Measurements from ENCODE around the gene ERG28. TPM values are rescaled to one million over a fixed set of nuclear protein-coding genes. Genes with fewer than 3 reads are reported as not detected.

The ERG28 gene
- total RNA-seq, 1 experiment from 2014 or later: 29.1 TPM

- H2BK120ac ChIP-seq (ENCODE audit: low read depth, low read length, poor library complexity, severe bottlenecking): no peak overlapping the region
- no peak overlapping the region for H4K91ac ChIP-seq (ENCODE audit: insufficient read length, low read depth, low read length)
- H2BK12ac ChIP-seq (ENCODE audit: insufficient read length, low read depth, low read length): no peak overlapping the region
- H3K9ac ChIP-seq (ENCODE audit: extremely low read depth, insufficient read length, low read length): no peak overlapping the region
- DNase-seq: no peak
- Mint-ChIP-seq H3K27ac (no peak overlapping the region), H3K4me3 (no peak overlapping the region), H3K9me3 (peaks cover 2 to 3% of the 10 kb centered on the region in 2 experiments; a peak in 4 of 5 replicates), H3K36me3 (ENCODE audit: insufficient read depth in 1 of 3, low read depth in 3 of 3) (peaks cover 33 to 45% (median 45%) of the 10 kb centered on the region in 3 experiments), H3K27me3 (ENCODE audit: low read depth) (no peaks in the 10 kb centered on the region), H3K4me1 (0 out of 4 replicates have a peak, but pooled peaks cover 0 to 6% of the 10 kb centered on the region in 2 experiments)
- H2BK5ac ChIP-seq (ENCODE audit: insufficient read length, low read length): no peak overlapping the region
- no peak overlapping the region for H3K14ac ChIP-seq (ENCODE audit: insufficient read depth, low read length)
- no peak overlapping the region for H3K27ac ChIP-seq (ENCODE audit: insufficient read length, low read depth, low read length)
- no CpG with 5 or more reads among the region's 2 CpGs for WGBS (ENCODE audit: extremely low coverage, insufficient read length, low lambda C conversion rate)
- H3T11ph ChIP-seq (ENCODE audit: low read length): no peak overlapping the region
- H2AK5ac ChIP-seq (ENCODE audit: insufficient read length, low read length): no peak overlapping the region
- no peak overlapping the region for H4K5ac ChIP-seq (ENCODE audit: insufficient read length, low read depth, low read length)
- no peak overlapping the region for H4K8ac ChIP-seq (replicated peaks; ENCODE audit: insufficient read length, low read depth, low read length)
- no peaks in the 10 kb centered on the region for H3K79me1 ChIP-seq (ENCODE audit: insufficient read depth, low read depth, low read length, poor library complexity, severe bottlenecking)
- no peak overlapping the region for H3K23ac ChIP-seq (ENCODE audit: insufficient read length, low read depth, low read length)
- no peaks in the 10 kb centered on the region for H3K27me3 ChIP-seq (ENCODE audit: insufficient read depth, low read length)
- no peak overlapping the region for H2BK15ac ChIP-seq (ENCODE audit: low read depth, low read length)
- no peaks in the 10 kb centered on the region for H3K9me3 ChIP-seq (ENCODE audit: control insufficient read depth, low read depth, low read length)
- H3K4me1 ChIP-seq (ENCODE audit: insufficient read depth, low read length): no peaks in the 10 kb centered on the region
- no peak overlapping the region for H3K4me2 ChIP-seq (ENCODE audit: insufficient read depth, insufficient read length, low read length)
- no peak overlapping the region for H3K4ac ChIP-seq (ENCODE audit: low read depth, low read length)
- H3K23me2 ChIP-seq (ENCODE audit: insufficient read length, low read depth, low read length, poor library complexity, severe bottlenecking): no peaks in the 10 kb centered on the region
- H2AFZ ChIP-seq (ENCODE audit: low read length): no peak overlapping the region
- H3K18ac ChIP-seq (ENCODE audit: insufficient read length, low read depth, low read length): no peak overlapping the region
- no peaks in the 10 kb centered on the region for H3K79me2 ChIP-seq (ENCODE audit: insufficient read depth, low read length)
- H2BK20ac ChIP-seq (ENCODE audit: low read depth, low read length, poor library complexity, severe bottlenecking): no peak overlapping the region
- H3K56ac ChIP-seq (ENCODE audit: insufficient read length, low read depth, low read length): no peak overlapping the region
- no peak for TF ChIP-seq CTCF (conservative IDR thresholded peaks at IDR 0.05)
- H4K20me1 ChIP-seq (ENCODE audit: control insufficient read depth, insufficient read depth, insufficient read length): no peaks in the 10 kb centered on the region
Observed at GRCh38 chr14:75689012-75689411, 28.3 kb upstream of the ERG28 start.
